NCI-H2029 treated with DMSO at 0.1 percent for 48 hours (cell line): Measurements from ENCODE around the gene MSLN.

Source experiments
- DNase-seq: peaks from one replicate; lab custom pipeline; 2025; lab: John Stamatoyannopoulos, UW

Gene MSLN

DNA sequence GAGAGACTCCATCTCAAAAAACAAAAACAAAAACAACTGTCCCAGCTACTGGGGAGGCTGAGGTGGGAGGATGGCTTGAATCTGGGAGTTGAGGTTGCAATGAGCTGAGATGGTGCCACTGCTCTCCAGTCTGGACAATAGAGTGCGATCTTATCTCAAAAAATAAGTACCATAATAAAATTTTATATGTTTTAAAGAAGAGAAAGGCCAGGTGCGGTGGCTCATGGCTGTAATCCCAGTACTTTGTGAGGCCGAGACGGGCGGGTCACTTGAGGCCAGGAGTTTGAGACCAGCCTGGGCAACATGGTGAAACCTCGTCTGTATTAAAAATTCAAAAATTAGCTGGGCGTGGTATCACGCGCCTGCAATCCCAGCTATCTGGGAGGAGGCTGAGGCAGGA is 16.3 kb downstream of the MSLN start:
- no peak for DNase-seq

DNA sequence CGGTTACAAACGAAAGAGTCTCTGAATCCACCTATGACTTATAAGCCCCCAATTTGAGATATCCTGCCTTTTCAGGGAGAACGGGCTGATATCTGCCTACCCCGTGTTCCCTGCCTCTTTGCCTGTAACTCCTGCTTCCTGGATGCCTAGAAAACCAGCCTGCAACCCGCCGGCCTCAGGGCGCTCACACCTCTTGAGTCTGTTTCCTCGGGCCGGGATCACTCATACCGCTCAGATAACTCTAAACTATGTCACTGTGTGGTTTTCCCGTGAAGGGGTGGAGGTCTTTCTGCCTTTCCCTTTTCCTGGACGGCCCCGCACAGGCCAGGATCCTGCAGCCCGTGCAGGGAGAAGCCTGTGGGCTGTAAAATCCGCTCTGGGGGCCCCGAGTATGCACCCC is 17.3 kb downstream of the MSLN start:
- no peak for DNase-seq

DNA sequence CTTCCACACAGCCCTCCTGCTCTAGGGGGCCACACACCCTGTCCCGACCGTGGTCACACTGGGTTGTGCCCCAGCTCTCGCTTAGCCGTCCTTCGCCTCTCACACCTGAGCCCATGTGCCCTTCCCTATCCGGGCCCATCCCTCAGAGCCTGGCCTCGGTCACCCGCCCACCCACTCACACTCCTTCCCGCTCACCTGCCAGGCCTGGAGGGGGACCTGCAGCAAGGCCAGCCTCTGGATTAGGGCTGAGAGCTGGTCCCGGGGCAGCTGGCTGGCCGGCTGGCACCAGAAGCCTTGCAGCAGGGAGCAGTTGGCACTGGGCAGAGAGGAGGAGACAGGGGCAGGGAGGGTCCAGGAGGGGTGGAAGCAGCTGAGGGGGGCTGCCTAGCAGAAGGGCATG is 17.9 kb downstream of the MSLN start:
- DNase-seq, result no peak

DNA sequence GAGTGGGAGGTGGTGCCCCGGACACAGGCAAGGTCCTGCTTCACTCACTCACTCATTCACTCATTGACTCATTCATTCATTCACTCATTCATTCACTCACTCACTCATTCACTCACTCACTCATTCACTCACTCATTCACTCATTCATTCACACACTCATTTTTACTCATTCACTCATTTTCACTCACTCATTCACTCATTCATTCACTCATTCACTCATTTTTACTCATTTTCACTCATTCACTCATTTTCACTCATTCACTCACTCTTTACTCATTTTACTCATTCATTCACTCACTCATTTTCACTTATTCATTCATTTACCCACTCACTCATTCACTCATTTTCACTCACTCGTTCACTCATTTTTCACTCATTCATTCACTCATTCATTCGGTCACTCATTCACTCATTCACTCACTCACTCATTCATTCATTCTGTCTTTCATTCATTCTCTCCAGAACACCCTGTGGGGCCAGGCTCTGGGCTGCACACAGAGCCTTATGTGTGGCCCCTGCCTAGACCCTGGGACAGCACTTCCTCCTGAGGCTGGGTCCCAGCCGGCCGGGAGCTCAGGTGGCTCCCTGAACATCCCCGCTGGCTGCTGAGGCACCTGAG is 18.5 kb downstream of the MSLN start:
- DNase-seq, result no peak

DNA sequence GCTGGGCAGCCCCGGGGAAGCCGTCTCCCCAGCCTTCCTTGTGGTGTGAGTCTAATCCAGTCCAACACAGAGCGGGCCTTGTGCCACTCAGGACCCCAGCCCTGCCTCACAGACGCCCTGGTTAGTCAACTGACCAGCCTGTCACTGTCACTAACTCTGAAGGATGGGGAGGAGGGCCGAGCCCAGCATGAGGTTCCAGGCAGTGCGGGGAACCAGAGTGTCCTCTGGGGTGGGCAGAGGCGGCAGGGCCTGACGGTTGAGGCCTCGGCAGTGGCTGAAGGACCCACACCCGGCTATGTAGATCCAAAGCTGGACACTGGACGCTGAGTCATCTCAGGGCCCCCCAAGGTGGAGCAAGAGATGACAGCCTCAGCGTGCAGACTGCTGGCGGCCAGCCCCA is 19.0 kb downstream of the MSLN start:
- DNase-seq, result no peak

DNA sequence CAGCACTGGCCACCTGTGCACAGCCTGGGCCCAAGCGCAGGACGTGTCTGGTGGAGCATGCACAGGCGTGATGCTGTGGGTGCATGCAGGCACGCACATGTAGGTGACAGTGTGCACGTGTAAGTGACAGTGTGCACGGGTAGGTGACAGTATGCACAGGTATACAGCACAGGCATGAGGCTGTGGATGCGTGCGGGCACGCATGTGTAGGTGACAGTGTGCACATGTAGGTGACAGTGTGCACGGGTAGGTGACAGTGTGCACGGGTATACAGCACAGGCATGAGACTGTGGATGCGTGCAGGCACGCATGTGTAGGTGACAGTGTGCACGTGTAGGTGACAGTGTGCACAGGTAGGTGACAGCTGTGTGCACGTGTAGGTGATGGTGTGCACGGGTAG is 19.8 kb downstream of the MSLN start:
- no peak for DNase-seq

DNA sequence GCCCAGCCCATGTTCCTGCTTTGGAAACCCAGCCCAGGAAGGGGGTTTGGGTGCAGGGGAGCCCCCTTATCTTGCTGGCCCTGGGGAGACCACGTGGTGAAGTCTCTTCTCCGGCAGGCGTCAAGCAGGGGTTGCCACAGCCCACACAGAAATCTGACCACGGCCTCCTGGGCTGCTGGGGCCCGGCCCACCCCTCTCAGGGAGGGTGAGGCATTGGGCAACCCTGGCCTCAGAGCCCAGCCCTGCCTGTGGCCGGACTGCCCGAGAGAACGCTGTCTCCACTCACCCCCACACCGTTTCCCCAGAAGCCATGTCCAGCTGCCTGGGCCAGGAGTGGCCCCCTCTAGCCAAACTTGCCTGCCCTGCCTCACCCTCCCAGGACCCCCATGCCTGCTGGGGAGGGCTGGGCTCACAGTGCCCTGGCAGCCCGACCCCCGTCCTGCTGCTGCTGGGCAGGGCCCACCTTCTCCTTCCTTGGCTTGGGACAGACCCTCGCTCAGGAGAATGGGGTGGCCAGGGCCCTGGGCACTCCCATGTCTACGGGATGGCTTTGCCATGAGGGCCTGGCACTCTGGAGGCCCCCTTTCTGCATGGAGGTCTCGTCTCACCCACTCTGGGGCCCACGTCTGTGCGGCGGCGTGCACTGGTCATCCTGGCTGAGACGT is 20.9 kb downstream of the MSLN start:
- DNase-seq, result no peak

DNA sequence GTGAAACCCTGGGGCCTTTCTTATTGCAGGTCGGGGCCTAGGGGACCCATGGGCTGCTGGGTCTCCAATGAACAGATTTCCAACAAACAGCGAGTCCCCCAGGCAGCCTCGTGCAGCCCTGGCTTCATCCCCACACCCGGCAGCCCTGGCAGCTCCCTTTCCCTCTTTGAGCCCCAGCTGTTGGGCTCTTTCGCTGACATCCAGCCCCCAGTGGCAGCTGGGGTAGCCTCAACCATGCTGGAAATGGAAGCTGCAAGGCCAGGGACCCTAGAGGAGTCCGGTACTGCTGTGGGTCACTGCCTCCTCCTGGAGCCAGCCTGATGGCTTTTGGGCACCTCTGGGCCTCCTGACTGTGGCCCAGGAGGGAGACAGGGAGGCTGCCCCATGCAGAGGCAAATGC is 21.7 kb downstream of the MSLN start:
- DNase-seq, result no peak

DNA sequence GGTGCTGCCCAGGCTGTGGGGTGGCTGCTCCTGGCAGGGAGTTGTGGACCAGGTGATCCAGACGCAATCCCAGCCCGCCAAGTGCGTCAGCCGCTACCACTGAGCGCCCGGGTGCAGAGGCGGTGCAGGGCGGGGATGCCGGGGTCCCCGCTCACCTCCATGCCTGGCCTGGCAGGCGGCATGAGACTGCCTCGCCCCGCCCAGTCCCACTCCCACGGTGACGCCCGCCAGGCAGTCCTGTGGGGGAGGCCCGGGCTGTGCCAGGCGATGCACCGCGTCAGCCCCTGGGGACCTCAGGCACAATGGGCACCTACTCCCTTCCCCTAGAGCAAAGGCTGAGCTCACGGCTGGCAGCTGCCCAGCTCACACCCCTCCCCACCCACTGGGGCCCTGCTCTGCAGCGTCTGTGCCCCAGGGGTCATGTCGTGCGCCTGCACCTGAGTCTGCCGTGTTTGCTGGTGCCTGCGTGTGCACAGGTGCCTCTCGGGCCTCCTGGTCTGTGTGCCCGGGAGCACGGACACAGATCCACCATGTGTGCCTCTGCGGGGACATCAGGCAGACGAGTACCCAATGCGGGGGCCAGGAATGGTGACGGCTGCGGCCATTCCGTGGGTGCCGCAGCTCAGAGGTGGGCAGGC is 22.4 kb downstream of the MSLN start:
- DNase-seq, result no peak

DNA sequence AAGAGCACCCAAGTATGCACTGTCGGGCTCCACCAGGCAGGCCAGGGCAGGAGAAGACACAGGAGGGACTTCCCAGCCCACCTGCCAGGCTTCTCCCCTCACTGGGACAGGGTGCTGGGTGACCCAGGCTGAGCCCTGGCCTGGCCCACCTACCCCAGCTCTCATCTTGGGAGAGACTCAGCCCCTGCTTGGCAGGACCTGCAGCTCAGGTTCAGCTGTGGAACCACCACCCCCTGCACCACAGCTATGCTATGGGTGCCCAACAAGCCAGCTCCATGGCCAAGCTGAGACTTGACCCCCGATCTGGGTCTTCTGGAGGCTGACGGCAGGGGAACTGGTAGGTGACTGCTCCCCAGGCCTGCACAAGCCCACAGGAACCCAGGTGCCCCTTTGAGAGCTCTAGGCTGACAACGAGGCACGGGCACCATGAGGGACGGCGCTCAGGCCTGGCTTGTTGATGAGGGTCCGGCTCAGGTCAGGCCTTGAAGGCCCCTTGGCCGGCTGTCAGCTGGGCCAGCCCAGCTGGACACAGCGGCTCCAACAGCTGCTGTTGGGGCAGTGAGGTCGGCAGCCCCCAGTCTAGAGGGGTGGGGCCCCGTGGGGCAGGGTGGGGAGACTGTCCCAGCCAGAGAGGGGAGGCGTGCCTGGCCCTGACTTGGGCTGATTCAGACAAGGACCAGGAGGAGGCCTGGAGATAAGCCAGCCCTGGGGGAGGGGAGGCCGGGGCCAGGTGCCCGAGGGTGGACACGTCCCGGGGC is 23.0 kb downstream of the MSLN start:
- DNase-seq, result no peak

DNA sequence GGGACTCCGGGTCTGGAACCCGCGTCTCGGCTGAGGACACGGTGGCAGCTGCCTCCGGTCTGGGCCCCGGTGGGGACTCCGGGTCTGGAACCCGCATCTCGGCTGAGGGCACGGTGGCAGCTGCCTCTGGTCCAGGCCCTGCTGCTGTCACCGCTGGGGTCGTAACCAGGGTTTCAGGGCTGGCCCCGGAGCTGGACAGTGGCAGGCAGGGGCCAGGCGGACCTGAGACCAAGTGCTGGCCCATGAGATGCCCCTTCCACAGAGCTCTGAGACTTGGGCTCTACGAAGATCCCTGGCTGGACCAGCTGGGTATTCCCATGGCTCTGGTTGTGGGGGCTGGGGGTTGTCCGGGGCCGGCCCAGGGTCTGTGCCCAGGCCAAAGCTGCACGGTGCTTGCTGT is 23.9 kb downstream of the MSLN start:
- DNase-seq, result no peak

DNA sequence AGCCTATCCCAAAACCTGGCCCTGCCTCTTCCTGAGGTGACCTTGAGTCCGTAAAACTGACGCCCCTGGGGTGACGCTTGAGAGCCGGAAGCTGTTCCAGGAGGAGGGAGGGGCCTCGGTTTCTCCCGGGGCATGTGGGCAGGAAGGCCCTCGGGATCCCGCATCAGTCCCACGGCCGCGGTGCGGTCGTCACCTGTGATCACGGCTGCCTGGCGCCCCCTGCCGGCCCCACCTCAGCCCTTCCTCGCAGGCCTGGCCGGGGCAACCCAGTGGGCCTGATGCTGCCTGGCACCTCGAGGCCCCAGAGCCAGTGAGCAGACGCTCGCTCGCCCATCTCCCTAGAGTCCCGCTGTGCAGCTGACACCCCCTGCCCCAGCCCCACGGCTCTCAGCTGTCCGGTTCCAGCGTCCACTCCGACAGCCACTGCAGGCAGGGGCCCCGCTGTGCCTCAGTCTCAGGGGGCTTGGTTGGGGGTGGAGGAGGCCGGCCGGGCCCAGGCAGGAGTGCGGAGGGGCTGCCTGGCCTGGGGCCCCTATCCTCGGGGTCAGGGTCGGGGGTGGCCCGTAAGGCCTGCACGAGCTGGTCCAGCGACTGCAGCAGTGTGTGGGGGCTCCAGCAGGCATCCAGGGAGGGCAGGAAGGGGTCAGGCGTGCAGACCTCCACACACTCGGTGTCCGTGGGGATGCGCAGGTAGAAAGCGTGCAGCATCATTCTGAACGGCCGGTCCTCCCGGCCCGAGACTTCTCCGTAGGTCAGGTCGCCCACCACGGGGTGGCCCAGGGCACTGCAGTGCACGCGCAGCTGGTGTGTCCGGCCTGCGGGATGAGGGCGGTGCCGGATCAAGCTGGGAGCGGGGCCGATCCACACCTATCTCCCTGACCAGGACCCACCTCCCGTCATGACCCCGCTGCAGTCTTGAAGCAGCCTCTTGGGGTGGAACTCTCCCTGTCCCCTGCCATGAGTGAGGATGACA is 25.3 kb downstream of the MSLN start:
- no peak for DNase-seq

DNA sequence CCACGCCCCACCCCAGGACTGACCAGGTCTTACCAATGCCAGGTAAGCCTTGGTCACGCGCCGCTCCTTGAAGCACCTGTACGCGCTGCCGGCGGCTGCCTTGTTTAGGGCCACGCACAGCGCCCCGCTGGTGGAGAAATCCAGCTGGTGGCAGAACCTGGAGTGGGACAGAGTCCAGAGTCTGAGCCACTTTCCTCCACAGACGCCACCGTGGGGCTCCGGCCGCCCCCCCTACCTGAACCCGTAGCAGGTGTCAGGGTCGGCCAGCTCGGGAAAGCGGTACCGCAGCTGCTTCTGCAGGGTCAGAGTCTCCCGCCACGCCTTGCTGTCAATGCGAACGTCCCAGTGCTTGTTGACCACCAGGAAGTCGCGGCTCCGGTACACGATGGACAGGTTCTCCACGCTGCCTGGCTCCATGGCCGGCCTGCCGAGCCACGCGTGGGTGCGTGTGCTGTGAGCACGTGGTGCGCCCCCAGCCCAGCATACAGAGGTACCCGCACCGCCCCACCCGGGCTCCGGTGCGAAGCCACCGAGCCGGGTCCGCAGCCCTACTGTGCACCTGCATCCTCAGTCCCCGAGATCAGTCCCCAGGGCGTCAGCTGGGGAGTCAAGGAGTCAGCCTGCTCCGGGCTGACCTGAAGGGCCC is 26.9 kb downstream of the MSLN start:
- DNase-seq, result no peak

DNA sequence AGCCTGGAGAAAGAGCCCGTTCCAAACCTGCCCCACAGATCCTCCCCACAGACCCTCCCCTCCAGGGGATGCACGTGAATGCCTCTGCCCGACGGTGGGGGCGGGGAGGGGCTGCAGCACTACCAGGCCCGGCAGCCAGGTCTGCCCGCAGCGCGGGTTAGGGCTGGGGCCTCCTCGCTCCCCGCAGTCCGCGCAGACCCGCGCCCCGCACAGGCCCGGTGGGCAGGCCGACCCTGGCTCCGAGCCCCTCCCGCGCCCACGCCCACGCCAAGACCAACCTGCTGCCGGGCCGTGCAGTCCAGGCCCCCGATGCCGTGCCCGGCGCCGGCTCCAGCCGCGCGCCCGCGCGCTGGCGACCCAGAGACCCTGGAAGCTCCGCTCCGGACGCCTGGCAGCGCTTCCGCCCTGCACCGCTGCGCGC is 27.5 kb downstream of the MSLN start, which contains the start of gene RPUSD1:
Gene RPUSD1 (minus strand): TSS at position 404 of the 421 bp plus-strand sequence. CDS start 644 bp downstream, outside the sequence.
- DNase-seq, result no peak

DNA sequence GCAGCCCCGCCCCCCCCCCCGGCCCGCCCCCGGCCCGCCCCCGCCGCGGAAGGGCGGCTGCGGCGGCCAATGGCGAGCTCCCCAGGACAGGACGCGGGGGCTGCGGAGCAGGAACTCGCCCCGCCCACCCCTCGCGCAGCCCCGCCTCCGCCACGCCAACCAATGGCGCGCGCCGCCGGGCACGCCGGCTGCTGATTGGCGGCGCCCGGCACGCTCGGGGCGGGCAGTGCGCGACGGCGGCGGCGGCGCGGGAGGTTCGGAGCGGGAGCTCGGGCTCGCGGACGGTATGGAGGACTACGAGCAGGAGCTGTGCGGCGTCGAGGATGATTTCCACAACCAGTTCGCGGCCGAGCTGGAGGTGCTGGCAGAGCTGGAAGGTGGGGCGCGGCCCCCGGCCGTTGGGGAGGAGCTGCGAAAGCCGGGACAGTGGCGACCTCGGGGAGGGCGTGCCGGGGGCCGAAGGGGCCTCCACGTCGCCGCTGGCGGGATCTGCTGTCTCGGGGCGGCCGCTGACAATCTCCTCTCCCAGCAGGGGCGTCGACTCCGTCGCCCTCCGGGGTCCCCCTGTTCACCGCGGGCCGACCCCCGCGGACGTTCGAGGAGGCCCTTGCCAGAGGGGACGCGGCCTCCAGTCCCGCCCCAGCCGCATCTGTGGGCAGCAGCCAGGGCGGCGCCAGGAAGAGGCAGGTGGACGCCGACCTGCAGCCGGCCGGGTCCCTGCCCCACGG is 28.0 kb downstream of the MSLN start, which contains the start of gene CHTF18:
Gene CHTF18 (plus strand): TSS at position 222 of the 728 bp plus-strand sequence. CDS start 65 bp downstream, at position 287.
- DNase-seq, result peak; percentile 37

DNA sequence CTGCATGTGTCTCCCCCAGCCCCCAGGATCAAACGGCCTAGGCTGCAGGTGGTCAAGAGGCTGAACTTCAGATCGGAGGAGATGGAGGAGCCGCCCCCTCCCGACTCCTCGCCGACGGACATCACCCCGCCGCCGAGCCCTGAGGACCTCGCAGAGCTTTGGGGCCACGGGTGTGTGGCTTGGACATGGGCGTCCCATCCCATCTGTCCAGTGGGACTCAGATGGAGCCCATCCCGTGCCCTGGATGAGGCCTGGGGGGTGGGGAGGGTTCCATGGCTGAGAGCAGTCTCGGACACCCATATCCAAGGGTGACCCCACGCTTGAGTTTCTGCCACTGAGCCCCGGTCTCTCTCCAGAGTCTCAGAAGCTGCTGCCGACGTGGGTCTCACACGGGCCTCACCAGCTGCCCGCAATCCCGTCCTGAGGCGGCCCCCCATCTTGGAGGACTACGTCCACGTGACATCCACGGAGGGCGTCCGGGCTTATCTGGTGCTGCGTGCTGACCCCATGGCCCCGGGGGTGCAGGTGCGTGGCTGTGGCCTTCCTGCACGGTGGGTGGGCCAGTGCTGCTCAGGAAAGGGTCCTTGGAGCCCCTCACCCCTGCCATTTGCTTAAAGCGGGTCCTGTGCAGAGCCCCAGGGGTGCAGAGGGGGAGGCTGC is 28.8 kb downstream of the MSLN start:
- DNase-seq, result no peak

DNA sequence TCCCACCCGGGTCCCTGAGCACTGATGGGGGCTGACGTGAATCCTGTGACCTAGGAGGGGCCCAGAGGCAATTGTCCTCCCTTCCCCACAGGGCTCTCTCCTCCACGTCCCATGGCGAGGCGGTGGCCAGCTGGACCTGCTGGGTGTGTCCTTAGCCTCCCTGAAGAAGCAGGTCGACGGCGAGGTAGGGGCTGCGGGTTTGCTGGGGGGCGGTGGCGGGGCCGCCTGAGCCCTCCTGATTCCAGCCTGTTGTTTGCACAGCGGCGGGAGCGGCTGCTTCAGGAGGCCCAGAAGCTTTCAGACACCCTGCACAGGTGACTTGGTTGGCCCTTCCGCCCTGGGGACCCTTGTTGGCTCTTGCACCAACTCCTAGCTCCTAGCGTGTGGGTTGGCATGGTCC is 29.6 kb downstream of the MSLN start:
- DNase-seq, result no peak

DNA sequence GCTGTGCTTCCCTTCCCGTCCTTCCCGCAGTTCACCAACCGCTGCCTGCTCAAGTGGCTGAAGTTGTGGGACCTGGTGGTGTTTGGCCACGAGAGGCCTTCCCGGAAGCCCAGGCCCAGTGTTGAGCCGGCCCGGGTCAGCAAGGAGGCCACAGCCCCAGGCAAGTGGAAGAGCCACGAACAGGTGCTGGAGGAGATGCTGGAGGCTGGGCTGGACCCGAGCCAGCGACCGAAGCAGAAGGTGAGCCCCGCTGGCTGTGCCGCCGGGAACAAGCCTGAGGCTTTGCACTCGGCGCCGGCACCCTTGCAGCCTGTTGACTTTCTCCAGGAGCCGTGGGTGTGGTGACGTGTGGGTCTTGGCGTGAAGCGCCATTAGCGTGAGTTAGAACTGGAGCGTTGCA is 30.6 kb downstream of the MSLN start:
- no peak for DNase-seq

DNA sequence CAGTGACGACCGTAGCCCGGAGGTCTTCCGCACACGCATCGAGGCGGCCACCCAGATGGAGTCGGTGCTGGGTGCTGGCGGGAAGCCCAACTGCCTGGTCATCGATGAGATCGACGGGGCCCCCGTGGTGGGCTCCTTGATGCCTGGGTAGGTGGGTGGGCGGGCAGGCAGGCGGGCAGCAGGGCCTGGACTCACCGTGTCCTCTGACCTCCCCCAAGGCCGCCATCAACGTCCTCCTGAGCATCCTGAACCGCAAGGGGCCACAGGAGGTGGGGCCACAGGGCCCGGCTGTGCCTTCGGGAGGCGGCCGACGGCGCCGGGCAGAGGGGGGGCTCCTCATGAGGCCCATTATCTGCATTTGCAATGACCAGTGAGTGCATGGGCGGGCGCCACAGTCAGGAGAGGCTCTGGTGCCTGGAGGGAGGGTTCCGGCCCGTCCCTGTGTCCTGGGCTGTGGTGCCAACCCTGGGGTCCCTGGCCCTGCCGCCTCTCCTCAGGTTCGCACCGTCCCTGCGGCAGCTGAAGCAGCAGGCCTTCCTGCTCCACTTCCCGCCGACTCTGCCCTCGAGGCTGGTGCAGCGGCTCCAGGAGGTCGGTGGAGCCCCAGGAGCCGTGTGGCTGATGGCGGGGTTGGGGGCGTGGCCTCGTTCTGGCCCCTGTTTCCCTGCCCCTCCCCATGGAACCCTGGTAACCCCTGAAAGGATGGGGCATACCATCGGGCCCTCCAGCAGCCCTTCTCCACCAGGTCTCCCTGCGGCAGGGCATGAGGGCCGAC is 31.9 kb downstream of the MSLN start:
- no peak for DNase-seq
